Sigmoid colon (tissue), 7 donors: ENCODE results near the gene UNC13C. TPM values are rescaled to one million over a fixed set of nuclear protein-coding genes. Genes with fewer than 3 reads are reported as not detected.

ENCODE experiments used
- DNase-seq: peaks from one replicate; pipeline ENCODE4 v3.0.0-alpha.2; 2019
- H3K27ac ChIP-seq, 4 donors: fragments of 200-600 bp; sonication (generic); one replicate each; pipeline ENCODE4 v1.5.1; 2016 to 2019; ENCODE audit warnings: mild to moderate bottlenecking in 1 of 4
- H3K27me3 ChIP-seq, 3 donors: fragments of 200-600 bp; sonication (generic); one replicate each; pipeline ENCODE4 v1.5.1; 2019; ENCODE audit warnings: mild to moderate bottlenecking in 1 of 3
- H3K36me3 ChIP-seq, 4 donors: fragments of 200-600 bp; sonication (generic); one replicate each; pipeline ENCODE4 v1.5.1; 2016 to 2019
- H3K4me1 ChIP-seq, 4 donors: fragments of 200-600 bp; sonication (generic); one replicate each; pipeline ENCODE4 v1.5.1; 2017 to 2019
- H3K4me3 ChIP-seq, 4 donors: fragments of 200-600 bp; sonication (generic); one replicate each; pipeline ENCODE4 v1.5.1; 2017 to 2019; ENCODE audit warnings: mild to moderate bottlenecking in 2 of 4, moderate library complexity in 1 of 4
- H3K9me3 ChIP-seq, 4 donors: fragments of 200-600 bp in 3 of 4; sonication (generic) in 3 of 4; one replicate each; pipeline versions ENCODE4 v1.5.1 to v1.6.1; 2013 to 2019
- CTCF ChIP-seq, 4 experiments: fragments of 450-650 bp in 3 of 4; fragments of 200-600 bp in 1 of 4; IDR thresholded peaks; one replicate each; pipeline ENCODE4 v1.5.1; 2016 to 2019; ENCODE audit warnings: antibody characterized with exemption in 4 of 4, mild to moderate bottlenecking in 3 of 4, moderate library complexity in 2 of 4
- EP300 ChIP-seq, 4 donors: sonication (generic); formaldehyde crosslinking; IDR thresholded peaks; one replicate each; pipeline ENCODE4 v1.6.1; 2017; ENCODE audit warnings: antibody characterized with exemption in 4 of 4
- POLR2A ChIP-seq, 2 donors: fragments of 450-650 bp; IDR thresholded peaks; one replicate each; pipeline ENCODE4 v1.6.1; 2016; ENCODE audit warnings: antibody characterized with exemption in 2 of 2, mild to moderate bottlenecking in 2 of 2, moderate library complexity in 2 of 2
- POLR2AphosphoS5 ChIP-seq, 4 donors: sonication (generic); formaldehyde crosslinking; IDR thresholded peaks; one replicate each; pipeline ENCODE4 v1.6.1; 2017; ENCODE audit warnings: antibody characterized with exemption in 4 of 4
- WGBS, 2 donors: extraction: QIAGEN DNeasy Blood & Tissue Kit; methylation state at CpG; one replicate each; pipeline ENCODE4 v1.1.7; 2013; 5-methylcytosine and 5-hydroxymethylcytosine counted together
- intact Hi-C: fragments of 100-400 bp; cut with DNase I; formaldehyde crosslinking; loops from one replicate; pipeline ENCODE4 v1.15.1; 2023
- polyA plus RNA-seq, 3 donors: library from polyadenylated mRNA; stranded (reverse); fragments of 200-250 nt; gene quantifications; one replicate each; pipeline ENCODE4 v1.2.3, GENCODE V29; 2013
- total RNA-seq, 4 donors: library from RNA; depleted of rRNA; stranded (reverse); fragments of >200 nt; gene quantifications; one replicate each; pipeline ENCODE4 v1.1.0, GENCODE V29; 2016
- donor health status: healthy with polysubstance abuse.
- donor health status: Bipolar disorder and iron deficiency.
- donor health status: healthy.

The UNC13C gene
- total and polyA plus RNA-seq, 7 donors, result under 0.01 to 1.7 (median 1.3) TPM; not detected in 1

- H3K4me1 ChIP-seq, result no peaks in the 10 kb centered on the region
- no peak for DNase-seq
- no peaks in the 10 kb centered on the region for H3K27me3 ChIP-seq
- no peak overlapping the region for H3K4me3 ChIP-seq
- TF ChIP-seq CTCF (IDR thresholded peaks at IDR 0.05), result no peak
- no peak for TF ChIP-seq POLR2A (IDR thresholded peaks at IDR 0.05)
- TF ChIP-seq EP300 (IDR thresholded peaks at IDR 0.05), result no peak
- TF ChIP-seq POLR2AphosphoS5 (IDR thresholded peaks at IDR 0.05), result no peak
- 65 to 92% methylated on average over 2 of the region's 2 CpGs for WGBS, 2 donors
- intact Hi-C loops, result no loop called here
- peaks cover 0 to 2% (median 0%) of the 10 kb centered on the region in 4 donors for H3K9me3 ChIP-seq
- no peak overlapping the region for H3K27ac ChIP-seq
- no peaks in the 10 kb centered on the region for H3K36me3 ChIP-seq
These were observed 666.6 kb downstream of the UNC13C start for GRCh38 chr15:54644796-54645195.

- Histone ChIP-seq H3K4me3 (no peak overlapping the region), H3K4me1 (no peaks in the 10 kb centered on the region), H3K36me3 (no peaks in the 10 kb centered on the region), H3K27ac (no peak overlapping the region), H3K9me3 (no peaks in the 10 kb centered on the region), H3K27me3 (no peaks in the 10 kb centered on the region)
- intact Hi-C loops, result no loop called here
- no peak for DNase-seq
- TF ChIP-seq EP300 (IDR thresholded peaks at IDR 0.05), result no peak
- no peak for TF ChIP-seq POLR2AphosphoS5 (IDR thresholded peaks at IDR 0.05)
- no peak for TF ChIP-seq CTCF (IDR thresholded peaks at IDR 0.05)
- no peak for TF ChIP-seq POLR2A (IDR thresholded peaks at IDR 0.05)
- 3 to 41% methylated on average over 2 of the region's 2 CpGs for WGBS, 2 donors
These were observed 681.4 kb downstream of the UNC13C start for GRCh38 chr15:54659646-54660045.

GRCh38 chr15:54660356-54660755 lies 682.1 kb downstream of the UNC13C start:
- no peaks in the 10 kb centered on the region for H3K9me3 ChIP-seq
- H3K4me1 ChIP-seq, result no peaks in the 10 kb centered on the region
- DNase-seq, result no peak
- intact Hi-C loops, result no loop called here
- no peaks in the 10 kb centered on the region for H3K27me3 ChIP-seq
- 63 to 77% methylated on average over 5 of the region's 5 CpGs for WGBS, 2 donors
- no peak for TF ChIP-seq EP300 (IDR thresholded peaks at IDR 0.05)
- no peak for TF ChIP-seq POLR2A (IDR thresholded peaks at IDR 0.05)
- no peak for TF ChIP-seq POLR2AphosphoS5 (IDR thresholded peaks at IDR 0.05)
- TF ChIP-seq CTCF (IDR thresholded peaks at IDR 0.05), result no peak
- no peak overlapping the region for H3K27ac ChIP-seq
- no peak overlapping the region for H3K4me3 ChIP-seq
- no peaks in the 10 kb centered on the region for H3K36me3 ChIP-seq

- peaks cover 0 to 2% (median 0%) of the 10 kb centered on the region in 4 donors for H3K9me3 ChIP-seq
- H3K4me1 ChIP-seq, result no peaks in the 10 kb centered on the region
- intact Hi-C loops, result no loop called here
- DNase-seq, result no peak
- H3K27me3 ChIP-seq, result no peaks in the 10 kb centered on the region
- TF ChIP-seq POLR2A (IDR thresholded peaks at IDR 0.05) (no peak), CTCF (IDR thresholded peaks at IDR 0.05) (no peak), EP300 (IDR thresholded peaks at IDR 0.05) (no peak), POLR2AphosphoS5 (IDR thresholded peaks at IDR 0.05) (no peak)
- no peaks in the 10 kb centered on the region for H3K36me3 ChIP-seq
- WGBS, 2 donors, result 91 to 94% methylated on average over 1 of the region's 1 CpG
- no peak overlapping the region for H3K4me3 ChIP-seq
- no peak overlapping the region for H3K27ac ChIP-seq
These were observed 697.0 kb downstream of the UNC13C start for GRCh38 chr15:54675241-54675640.

- Histone ChIP-seq H3K4me3 (no peak overlapping the region), H3K9me3 (no peaks in the 10 kb centered on the region), H3K4me1 (no peaks in the 10 kb centered on the region), H3K27ac (no peak overlapping the region), H3K27me3 (no peaks in the 10 kb centered on the region), H3K36me3 (no peaks in the 10 kb centered on the region)
- TF ChIP-seq CTCF (IDR thresholded peaks at IDR 0.05), result no peak
- no peak for TF ChIP-seq POLR2AphosphoS5 (IDR thresholded peaks at IDR 0.05)
- intact Hi-C loops, result no loop called here
- no peak for DNase-seq
- WGBS, 2 donors, result 57 to 78% methylated on average over 2 of the region's 2 CpGs
These were observed 703.3 kb downstream of the UNC13C start for GRCh38 chr15:54681584-54681983.
